Prostate gland (tissue), 2 donors: Measurements from ENCODE around the gene UBE2R2.

ENCODE experiments used
- CTCF ChIP-seq, 4 experiments: fragments of 200-600 bp in 2 of 4; fragments of 450-650 bp in 2 of 4; sonication (generic) in 2 of 4; IDR thresholded peaks; 1 replicate in 3 of 4; 2 replicates in 1 of 4; pipeline ENCODE4 v1.5.1; 2016 to 2019; ENCODE audit warnings: antibody characterized with exemption in 4 of 4, mild to moderate bottlenecking in 2 of 4, moderate library complexity in 2 of 4
- POLR2A ChIP-seq: fragments of 450-650 bp; IDR thresholded peaks from one replicate; pipeline ENCODE4 v1.6.1; 2016; ENCODE audit warnings: antibody characterized with exemption, mild to moderate bottlenecking
- POLR2AphosphoS5 ChIP-seq: sonication (generic); formaldehyde crosslinking; IDR thresholded peaks from one replicate; pipeline ENCODE4 v1.6.1; 2017; ENCODE audit warnings: antibody characterized with exemption

GRCh38 chr9:33946779-33947535 lies 130.0 kb downstream of the UBE2R2 start:
- no peak for TF ChIP-seq POLR2AphosphoS5
- TF ChIP-seq CTCF (IDR thresholded peaks at IDR 0.05): no peak
- no peak for TF ChIP-seq POLR2A
